Endothelial cell of umbilical vein (primary cell): ENCODE results near the gene GAB1. TPM values are rescaled to one million over a fixed set of nuclear protein-coding genes. Genes with fewer than 3 reads are reported as not detected.

Experiments
- BruUV-seq: library from RNA; stranded (reverse); fragments of 400-500 nt; replicated peaks from 2 replicates; lab custom pipeline; 2021; lab: Mats Ljungman, UMichigan
- CTCF ChIA-PET: fragments of 300-600, 350-600 bp; sonication (Branson Sonifier 250); formaldehyde crosslinking; loops from one replicate; lab custom pipeline; 2021; ENCODE audit warnings: antibody characterized with exemption, inconsistent platforms; lab: Charles Lee
- POLR2A ChIA-PET: fragments of 300-600, 350-600 bp; sonication (Branson Sonifier 250); formaldehyde crosslinking; loops from one replicate; lab custom pipeline; 2021; ENCODE audit warnings: antibody characterized with exemption, inconsistent platforms; lab: Charles Lee
- DNase-seq: peaks from one replicate; pipeline ENCODE4 v3.0.0-alpha.2; 2011; ENCODE audit warnings: low read depth, low spot score
- FAIRE-seq: peaks from 2 replicates; lab custom pipeline; 2011; peaks lifted over from hg19 to GRCh38; lab: Jason Lieb, UNC
- H2AFZ ChIP-seq: 2 replicates; pipeline ENCODE4 v1.6.0; 2012; ENCODE audit warnings: low read depth, low read length, control low read depth, inconsistent platforms
- H3K27ac ChIP-seq: 2 replicates; pipeline ENCODE4 v1.5.1; 2011; ENCODE audit warnings: low read depth, mild to moderate bottlenecking, control low read depth, low read length, moderate library complexity; ENCODE audit not compliant: insufficient read depth
- H3K27me3 ChIP-seq, 2 experiments: 2 replicates each; pipeline versions ENCODE4 v1.6.0 to v1.6.1; 2011; ENCODE audit warnings: low read length in 2 of 2, mixed read lengths in 1 of 2; ENCODE audit not compliant: control insufficient read depth in 2 of 2, insufficient read depth in 2 of 2
- H3K36me3 ChIP-seq, 2 experiments: 2 replicates in 1 of 2; 3 replicates in 1 of 2; pipeline ENCODE4 v1.5.1; 2011; ENCODE audit warnings: low read length in 2 of 2, mild to moderate bottlenecking in 1 of 2, moderate library complexity in 1 of 2; ENCODE audit not compliant: control insufficient read depth in 2 of 2, insufficient read depth in 2 of 2; ENCODE audit errors: extremely low read depth in 1 of 2
- H3K4me1 ChIP-seq: 3 replicates; pipeline ENCODE4 v1.5.1; 2011; ENCODE audit warnings: mild to moderate bottlenecking, low read length; ENCODE audit not compliant: control insufficient read depth, insufficient read depth; ENCODE audit errors: extremely low read depth
- H3K4me2 ChIP-seq: 2 replicates; pipeline ENCODE4 v1.6.1; 2011; ENCODE audit warnings: low read length, control low read depth, mixed read lengths; ENCODE audit not compliant: insufficient read depth
- H3K4me3 ChIP-seq, 3 experiments: fragments of 200-600 bp in 1 of 3; sonication (generic), shearing (Covaris generic) in 1 of 3; replicated peaks in 1 of 3; 2 replicates each; pipeline ENCODE4 v1.5.1; 2011 to 2016; ENCODE audit warnings: control low read depth in 3 of 3, low read length in 3 of 3, mild to moderate bottlenecking in 2 of 3, inconsistent platforms in 1 of 3, low read depth in 1 of 3, moderate library complexity in 1 of 3; ENCODE audit not compliant: insufficient read depth in 1 of 3
- H3K79me2 ChIP-seq: 2 replicates; pipeline ENCODE4 v1.6.0; 2012; ENCODE audit warnings: low read length, inconsistent platforms; ENCODE audit not compliant: control insufficient read depth, insufficient read depth
- H3K9ac ChIP-seq: replicated peaks from 2 replicates; pipeline ENCODE3; 2011; ENCODE audit warnings: low read length, control low read depth; ENCODE audit not compliant: insufficient read depth; ENCODE audit errors: extremely low read depth
- H3K9me1 ChIP-seq: replicated peaks from 3 replicates; pipeline ENCODE4 v1.6.0; 2011; ENCODE audit warnings: mild to moderate bottlenecking, low read length; ENCODE audit not compliant: control insufficient read depth, insufficient read depth; ENCODE audit errors: extremely low read depth
- H3K9me3 ChIP-seq: replicated peaks from 2 replicates; pipeline ENCODE4 v1.5.1; 2012; ENCODE audit warnings: low read length, inconsistent platforms; ENCODE audit not compliant: control insufficient read depth, insufficient read depth
- H4K20me1 ChIP-seq: replicated peaks from 2 replicates; pipeline ENCODE3; 2011; ENCODE audit warnings: mild to moderate bottlenecking, low read length; ENCODE audit not compliant: control insufficient read depth, insufficient read depth; ENCODE audit errors: extremely low read depth
- CTCF ChIP-seq, 2 donors: IDR thresholded peaks; 1 replicate in 1 of 2; 2 replicates in 1 of 2; pipeline ENCODE4 v1.5.1; 2011; ENCODE audit warnings: low read length in 2 of 2, mild to moderate bottlenecking in 2 of 2, moderate library complexity in 2 of 2, control low read depth in 1 of 2, inconsistent platforms in 1 of 2, low read depth in 1 of 2; ENCODE audit not compliant: insufficient read depth in 1 of 2; ENCODE audit errors: extremely low read depth in 1 of 2
- EZH2 ChIP-seq: IDR thresholded peaks from 2 replicates; pipeline ENCODE4 v1.6.1; 2012; ENCODE audit warnings: borderline replicate concordance, low read depth, mild to moderate bottlenecking, moderate library complexity, low read length, inconsistent platforms; ENCODE audit not compliant: severe bottlenecking
- FOS ChIP-seq: IDR thresholded peaks from 2 replicates; pipeline ENCODE4 v1.6.1; 2011; ENCODE audit warnings: mild to moderate bottlenecking, low read length, moderate library complexity, borderline replicate concordance; ENCODE audit not compliant: insufficient read depth
- GATA2 ChIP-seq: IDR thresholded peaks from 2 replicates; pipeline ENCODE4 v1.7.0; 2011; ENCODE audit warnings: low read depth, mild to moderate bottlenecking, moderate library complexity, mixed read lengths, low read length; ENCODE audit not compliant: insufficient read length, insufficient read depth
- JUN ChIP-seq: IDR thresholded peaks from 2 replicates; pipeline ENCODE4 v1.6.1; 2011; ENCODE audit warnings: borderline replicate concordance, low read depth; ENCODE audit not compliant: insufficient read length, insufficient read depth
- MAX ChIP-seq: IDR thresholded peaks from 2 replicates; pipeline ENCODE4 v1.6.1; 2011; ENCODE audit not compliant: insufficient read depth, insufficient read length
- MYC ChIP-seq: IDR thresholded peaks from one replicate; pipeline ENCODE4 v1.6.1; 2011; ENCODE audit warnings: mild to moderate bottlenecking, low read depth, low read length
- POLR2A ChIP-seq: IDR thresholded peaks from 2 replicates; pipeline ENCODE4 v1.6.1; 2012; ENCODE audit warnings: low read depth, mild to moderate bottlenecking, control low read depth, low read length
- POLR2AphosphoS5 ChIP-seq: IDR thresholded peaks from 2 replicates; pipeline ENCODE4 v1.6.1; 2012; ENCODE audit warnings: low read depth, mild to moderate bottlenecking, control low read depth, low read length, moderate library complexity; ENCODE audit not compliant: insufficient read depth
- dilution Hi-C: fragments of 300-500 bp; cut with MboI; formaldehyde crosslinking; loops from one replicate; pipeline ENCODE4 v1.15.0; 2019; ENCODE audit warnings: low sequenced_read_pairs; ENCODE audit not compliant: extremely low pct_ligation_motif_present
- intact Hi-C: fragments of 100-400 bp; cut with micrococcal nuclease; formaldehyde crosslinking; loops from one replicate; pipeline ENCODE4 v1.10.0; 2022
- polyA plus RNA-seq, 4 experiments: library from polyadenylated mRNA; depleted of rRNA in 3 of 4; stranded (reverse) in 3 of 4; unstranded in 1 of 4; fragments of >200 nt; gene quantifications; 2 replicates each; pipeline versions ENCODE4 v1.2.1 to v1.2.3, GENCODE V29; 2011 to 2012; ENCODE audit warnings: missing spikeins in 1 of 4
- total RNA-seq: library from RNA; stranded (reverse); gene quantifications from 2 replicates; pipeline ENCODE4 v1.2.3, GENCODE V29; 2021

GAB1 gene
- total and polyA plus RNA-seq, 2 donors (not counting 3 experiments of a cell fraction or from before 2014, with no cell fraction given) = 9.3 to 37.7 TPM

- DNase-seq (no peak), FAIRE-seq (no peak)
- Histone ChIP-seq H3K4me1 (no peaks in the 10 kb centered on the region), H3K27me3 (no peaks in the 10 kb centered on the region), H2AFZ (no peak overlapping the region), H3K79me2 (no peaks in the 10 kb centered on the region), H3K4me2 (no peak overlapping the region), H3K9me3 (no peaks in the 10 kb centered on the region), H3K9me1 (no peaks in the 10 kb centered on the region), H3K36me3 (peaks cover 0 to 2% of the 10 kb centered on the region in 2 experiments), H3K9ac (no peak overlapping the region), H4K20me1 (no peaks in the 10 kb centered on the region), H3K4me3 (no peak overlapping the region), H3K27ac (no peak overlapping the region)
- ChIA-PET CTCF (no interaction called here), POLR2A (no interaction called here)
- intact Hi-C loops (no loop called here), dilution Hi-C loops (no loop called here)
- TF ChIP-seq EZH2 (no peak), JUN (no peak), POLR2A (no peak), MAX (no peak), CTCF (IDR thresholded peaks at IDR 0.05; ENCODE audit: extremely low read depth in 1 of 2, insufficient read depth in 1 of 2, low read depth in 1 of 2, low read length in 2 of 2) (no peak), FOS (no peak), MYC (no peak), POLR2AphosphoS5 (no peak), GATA2 (no peak)
- BruUV-seq = no TSS peak
These were observed 136.9 kb downstream of the GAB1 start for GRCh38 chr4:143473334-143474126.
